Small intestine (tissue), 7 donors: Measurements from ENCODE around the gene GRM5. TPM values are rescaled to one million over a fixed set of nuclear protein-coding genes. Genes with fewer than 3 reads are reported as not detected.
"Not testable (repeated sequence)": the region's sequence is repeated elsewhere in the genome, so short reads cannot be mapped to it uniquely, and the experiment has no call there.

Experiments used
- DNase-seq, 2 donors: peaks; one replicate each; pipeline versions ENCODE4 v3.0.0 to v3.0.0-alpha.2; 2013
- FAIRE-seq: peaks from 2 replicates; lab custom pipeline; 2012; peaks lifted over from hg19 to GRCh38; lab: Jason Lieb, UNC
- H3K27ac ChIP-seq, 3 donors: one replicate each; pipeline ENCODE4 v1.5.1; 2013; ENCODE audit warnings: low read length in 2 of 3, mild to moderate bottlenecking in 2 of 3, control low read depth in 1 of 3, inconsistent platforms in 1 of 3, low read depth in 1 of 3, moderate library complexity in 1 of 3
- H3K27me3 ChIP-seq, 3 donors: one replicate each; pipeline ENCODE4 v1.6.1; 2013; ENCODE audit warnings: low read length in 3 of 3, inconsistent platforms in 1 of 3; ENCODE audit not compliant: control insufficient read depth in 3 of 3, insufficient read depth in 3 of 3
- H3K36me3 ChIP-seq, 3 donors: one replicate each; pipeline ENCODE4 v1.6.1; 2013; ENCODE audit warnings: low read length in 3 of 3, inconsistent platforms in 1 of 3, low read depth in 1 of 3, mild to moderate bottlenecking in 1 of 3, moderate library complexity in 1 of 3; ENCODE audit not compliant: control insufficient read depth in 3 of 3, insufficient read depth in 2 of 3
- H3K4me1 ChIP-seq, 3 donors: one replicate each; pipeline ENCODE4 v1.6.1; 2013; ENCODE audit warnings: low read length in 2 of 3, inconsistent platforms in 1 of 3, low read depth in 1 of 3, mild to moderate bottlenecking in 1 of 3, moderate library complexity in 1 of 3; ENCODE audit not compliant: control insufficient read depth in 3 of 3, insufficient read depth in 2 of 3
- H3K4me3 ChIP-seq, 3 donors: one replicate each; pipeline ENCODE4 v1.5.1; 2013; ENCODE audit warnings: low read length in 3 of 3, control low read depth in 1 of 3, inconsistent platforms in 1 of 3, low read depth in 1 of 3, mild to moderate bottlenecking in 1 of 3, moderate library complexity in 1 of 3
- H3K9me3 ChIP-seq, 2 donors: one replicate each; pipeline ENCODE4 v1.6.1; 2013; ENCODE audit warnings: low read depth in 1 of 2, low read length in 1 of 2; ENCODE audit not compliant: control insufficient read depth in 2 of 2, insufficient read depth in 1 of 2
- WGBS, 3 donors: extraction: QIAGEN DNeasy Blood & Tissue Kit; methylation state at CpG; one replicate each; pipeline ENCODE4 v1.1.7; 2013; 5-methylcytosine and 5-hydroxymethylcytosine counted together
- polyA plus RNA-seq, 4 donors: library from polyadenylated mRNA; stranded (reverse) in 3 of 4; unstranded in 1 of 4; fragments of 200-250 nt in 3 of 4; fragments of 120-200 nt in 1 of 4; gene quantifications; one replicate each; pipeline versions ENCODE4 v1.2.1 to v1.2.3, GENCODE V29; 2013
- donor health status: healthy with polysubstance abuse.
- donor health status: control.
- donor health status: control.
- donor health status: Bipolar disorder and iron deficiency.
- donor health status: healthy.

The GRM5 gene
- polyA plus RNA-seq, 4 donors, result 0.01 TPM; not detected in 3

DNA sequence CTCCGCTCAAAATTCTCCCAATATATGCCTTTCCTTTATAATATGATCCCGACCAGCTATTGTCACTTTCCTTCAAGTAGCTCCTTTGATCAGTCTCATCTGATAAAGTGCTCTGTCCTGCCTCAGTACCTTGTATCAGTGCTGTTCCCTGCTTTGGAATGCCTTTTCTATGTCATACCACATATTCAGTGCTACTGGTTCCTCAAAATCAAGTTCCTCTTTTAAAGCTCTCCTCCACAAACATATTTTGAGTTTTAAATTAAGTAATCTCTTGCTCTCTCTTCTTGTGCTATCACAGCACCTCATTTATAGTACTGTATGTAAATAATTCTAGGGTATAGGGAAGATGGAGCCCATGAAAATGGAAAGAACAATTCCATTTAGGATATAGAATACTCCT is 591.1 kb downstream of the GRM5 start:
- WGBS, 3 donors, result 64 to 80% (median 78%) methylated on average over 2 of the region's 2 CpGs
- no peak for FAIRE-seq
- Histone ChIP-seq H3K27ac (no peak overlapping the region), H3K27me3 (no peaks in the 10 kb centered on the region), H3K4me1 (no peaks in the 10 kb centered on the region), H3K4me3 (no peak overlapping the region), H3K9me3 (no peaks in the 10 kb centered on the region), H3K36me3 (no peaks in the 10 kb centered on the region)
- no peak for DNase-seq

- no peak overlapping the region for H3K27ac ChIP-seq
- H3K9me3 ChIP-seq, result no peaks in the 10 kb centered on the region
- H3K4me1 ChIP-seq, result no peaks in the 10 kb centered on the region
- H3K4me3 ChIP-seq, result no peak overlapping the region
- DNase-seq (no peak), FAIRE-seq (no peak)
- WGBS, 3 donors, result 56 to 64% (median 58%) methylated on average over 6 of the region's 6 CpGs
- no peaks in the 10 kb centered on the region for H3K36me3 ChIP-seq
- no peaks in the 10 kb centered on the region for H3K27me3 ChIP-seq
Measured at GRCh38 chr11:88469561-88470225, 596.1 kb downstream of the GRM5 start.

- Histone ChIP-seq H3K36me3 (no peaks in the 10 kb centered on the region), H3K4me3 (no peak overlapping the region), H3K4me1 (no peaks in the 10 kb centered on the region), H3K9me3 (peaks cover 0 to 8% of the 10 kb centered on the region in 2 donors), H3K27me3 (no peaks in the 10 kb centered on the region), H3K27ac (no peak overlapping the region)
- DNase-seq (no peak), FAIRE-seq (no peak)
- 84 to 92% (median 88%) methylated on average over 4 of the region's 4 CpGs for WGBS, 3 donors
Measured at GRCh38 chr11:88464528-88464927, 601.3 kb downstream of the GRM5 start.

DNA sequence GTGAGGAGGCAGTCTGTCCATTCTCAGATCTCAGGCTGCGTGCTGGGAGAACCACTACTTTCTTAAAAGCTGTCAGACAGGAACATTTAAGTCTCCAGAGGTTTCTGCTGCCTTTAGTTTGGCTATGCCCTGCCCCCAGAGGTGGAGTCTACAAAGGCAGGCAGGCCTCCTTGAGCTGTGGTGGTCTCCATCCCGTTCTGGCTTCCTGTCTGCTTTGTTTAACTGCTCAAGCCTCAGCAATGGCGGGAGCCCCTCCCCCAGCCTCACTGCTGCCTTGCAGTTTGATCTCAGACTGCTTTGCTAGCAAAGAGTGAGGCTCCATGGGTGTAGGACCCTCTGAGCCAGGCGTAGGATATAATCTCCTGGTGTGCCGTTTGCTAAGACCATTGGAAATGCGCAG is 602.5 kb downstream of the GRM5 start:
- H3K9me3 ChIP-seq, DNase-seq, H3K36me3 ChIP-seq, H3K27me3 ChIP-seq, FAIRE-seq, H3K4me1 ChIP-seq, H3K4me3 ChIP-seq, H3K27ac ChIP-seq: not testable (repeated sequence)
- WGBS, 3 donors, result 76 to 86% (median 77%) methylated on average over 6 of the region's 6 CpGs

DNA sequence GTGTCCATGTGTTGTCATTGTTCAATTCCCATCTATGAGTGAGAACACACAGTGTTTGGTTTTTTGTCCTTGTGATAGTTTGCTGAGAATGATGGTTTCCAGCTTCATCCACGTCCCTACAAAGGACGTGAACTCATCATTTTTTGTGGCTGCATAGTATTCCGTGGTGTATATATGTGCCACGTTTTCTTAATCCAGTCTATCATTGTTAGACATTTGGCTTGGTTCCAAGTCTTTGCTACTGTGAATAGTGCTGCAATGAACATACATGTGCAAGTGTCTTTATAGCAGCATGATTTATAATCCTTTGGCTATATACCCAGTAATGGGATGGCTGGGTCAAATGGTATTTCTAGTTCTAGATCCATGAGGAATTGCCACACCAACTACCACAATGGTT is 607.7 kb downstream of the GRM5 start:
- not testable (repeated sequence) for H3K9me3 ChIP-seq, H3K27ac ChIP-seq, H3K27me3 ChIP-seq, H3K36me3 ChIP-seq, DNase-seq, H3K4me1 ChIP-seq, H3K4me3 ChIP-seq, FAIRE-seq
- 80 to 90% (median 86%) methylated on average over 4 of the region's 4 CpGs for WGBS, 3 donors

- FAIRE-seq, result no peak
- Histone ChIP-seq H3K27me3 (no peaks in the 10 kb centered on the region), H3K27ac (no peak overlapping the region), H3K36me3 (no peaks in the 10 kb centered on the region), H3K4me3 (no peak overlapping the region), H3K9me3 (no peaks in the 10 kb centered on the region), H3K4me1 (no peaks in the 10 kb centered on the region)
- 93 to 94% (median 93%) methylated on average over 2 of the region's 2 CpGs for WGBS, 3 donors
- no peak for DNase-seq
Measured at GRCh38 chr11:88455974-88456373, 609.8 kb downstream of the GRM5 start.

- H3K4me3 ChIP-seq, result no peak overlapping the region
- no peaks in the 10 kb centered on the region for H3K9me3 ChIP-seq
- DNase-seq (no peak), FAIRE-seq (no peak)
- WGBS, 3 donors, result 70 to 76% (median 70%) methylated on average over 3 of the region's 3 CpGs
- no peaks in the 10 kb centered on the region for H3K4me1 ChIP-seq
- no peaks in the 10 kb centered on the region for H3K36me3 ChIP-seq
- H3K27me3 ChIP-seq, result no peaks in the 10 kb centered on the region
- H3K27ac ChIP-seq, result no peak overlapping the region
Measured at GRCh38 chr11:88454881-88455280, 610.9 kb downstream of the GRM5 start.
